Frontal cortex (tissue), 4 donors: Measurements from ENCODE around the gene MRPS23. TPM values are rescaled to one million over a fixed set of nuclear protein-coding genes. Genes with fewer than 3 reads are reported as not detected.
"Not testable (repeated sequence)": the region's sequence is repeated elsewhere in the genome, so short reads cannot be mapped to it uniquely, and the experiment has no call there.

Experiments
- DNase-seq, 2 donors: peaks; one replicate each; pipeline ENCODE4 v3.0.0; 2012; ENCODE audit warnings: low spot score in 2 of 2
- FAIRE-seq: peaks from 2 replicates; lab custom pipeline; 2012; peaks lifted over from hg19 to GRCh38; lab: Jason Lieb, UNC
- total RNA-seq: library from RNA; depleted of rRNA; stranded (reverse); fragments of >200 nt; gene quantifications from one replicate; pipeline ENCODE4 v1.2.3, GENCODE V29; 2014
- donor health status: control.
- donor health status: control.
- donor health status: control.

Gene MRPS23
- total RNA-seq, 1 donor from 2014 or later: 30.2 TPM

- DNase-seq, FAIRE-seq: not testable (repeated sequence)
Measured at GRCh38 chr17:57846056-57846945, 3.5 kb downstream of the MRPS23 start.

GRCh38 chr17:57842280-57842679 is 7.6 kb downstream of the MRPS23 start:
- no peak for FAIRE-seq
- no peak for DNase-seq

DNA sequence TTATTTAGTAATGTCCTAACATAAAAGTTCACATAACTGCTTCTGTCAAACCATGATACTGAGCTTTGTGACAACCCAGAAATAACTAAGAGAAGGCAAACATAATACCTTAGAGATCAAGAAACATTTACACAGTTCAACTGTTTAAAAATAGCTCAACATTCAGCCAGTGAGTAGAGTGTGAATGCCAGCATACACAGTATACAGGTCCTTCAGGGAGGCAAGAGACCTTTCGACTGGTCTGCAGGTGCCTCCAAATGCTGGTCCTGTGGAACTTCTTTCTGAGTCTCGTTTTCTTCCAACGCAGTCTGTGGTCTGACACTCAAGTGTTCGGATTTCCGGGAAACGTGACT is 10.3 kb downstream of the MRPS23 start:
- DNase-seq: no peak
- no peak for FAIRE-seq

DNA sequence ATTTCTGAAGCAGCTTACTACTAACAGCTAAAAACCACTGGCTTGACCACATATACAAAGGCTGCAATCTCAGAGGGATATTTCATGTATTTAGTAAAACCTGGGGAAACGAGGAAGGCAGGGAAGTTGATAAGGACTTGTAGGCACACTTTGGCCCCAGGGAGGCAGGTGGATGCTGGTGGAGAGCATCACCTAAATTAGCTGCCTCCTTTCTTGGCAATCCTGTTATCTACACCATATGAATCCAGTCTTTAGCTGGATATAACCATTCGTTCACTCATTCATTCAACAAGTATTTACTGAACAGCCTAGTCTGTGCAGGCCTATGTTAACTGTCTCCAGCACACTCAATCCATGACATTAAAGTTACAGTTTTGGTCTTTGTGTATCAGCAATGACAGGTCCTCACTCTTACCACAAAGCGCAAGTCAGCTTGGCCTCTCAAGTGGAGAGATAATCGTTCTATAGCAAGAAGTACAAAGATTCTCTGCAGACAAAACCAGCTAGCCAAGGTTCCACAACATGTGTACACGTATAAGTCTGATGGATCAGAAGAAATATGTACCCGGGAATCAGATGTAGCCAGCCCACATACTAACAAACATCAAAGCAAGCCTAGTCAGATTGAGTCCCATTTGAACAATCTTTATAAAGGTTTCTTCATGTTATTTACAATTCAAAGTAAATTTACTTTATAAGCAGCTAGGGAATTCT is 10.8 kb downstream of the MRPS23 start:
- DNase-seq (no peak), FAIRE-seq (no peak)

- no peak for DNase-seq
- FAIRE-seq: no peak
Measured at GRCh38 chr17:57838453-57838852, 11.4 kb downstream of the MRPS23 start.

DNA sequence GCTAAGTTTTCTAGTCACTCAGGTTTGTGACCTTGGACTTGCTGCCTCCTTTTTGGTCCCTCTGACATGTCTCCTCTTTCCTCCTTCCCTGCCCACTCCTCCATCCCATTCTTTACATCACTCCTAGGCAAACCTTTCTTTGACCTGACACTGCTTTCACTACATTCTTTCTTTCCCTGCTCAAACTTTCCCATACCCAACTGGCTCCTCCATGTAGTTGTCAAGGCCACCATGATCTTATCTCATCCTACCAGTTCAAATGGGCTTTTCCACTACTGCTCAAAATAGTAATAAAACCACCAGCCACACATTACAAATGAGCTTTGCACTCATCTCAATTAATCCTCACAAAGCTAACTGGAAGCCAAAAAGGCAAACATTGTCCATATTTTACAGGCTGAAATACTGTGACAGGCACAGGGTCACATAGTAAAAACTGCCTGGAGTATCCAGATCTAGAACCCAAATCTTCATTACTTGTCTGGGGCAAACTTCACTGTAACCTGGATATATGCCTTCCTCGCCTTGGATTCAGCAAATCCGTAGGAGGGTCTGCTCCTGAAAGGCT is 14.4 kb downstream of the MRPS23 start:
- FAIRE-seq (no peak), DNase-seq (no peak)

- no peak for DNase-seq
Measured at GRCh38 chr17:57834146-57834741, 15.6 kb downstream of the MRPS23 start.

DNA sequence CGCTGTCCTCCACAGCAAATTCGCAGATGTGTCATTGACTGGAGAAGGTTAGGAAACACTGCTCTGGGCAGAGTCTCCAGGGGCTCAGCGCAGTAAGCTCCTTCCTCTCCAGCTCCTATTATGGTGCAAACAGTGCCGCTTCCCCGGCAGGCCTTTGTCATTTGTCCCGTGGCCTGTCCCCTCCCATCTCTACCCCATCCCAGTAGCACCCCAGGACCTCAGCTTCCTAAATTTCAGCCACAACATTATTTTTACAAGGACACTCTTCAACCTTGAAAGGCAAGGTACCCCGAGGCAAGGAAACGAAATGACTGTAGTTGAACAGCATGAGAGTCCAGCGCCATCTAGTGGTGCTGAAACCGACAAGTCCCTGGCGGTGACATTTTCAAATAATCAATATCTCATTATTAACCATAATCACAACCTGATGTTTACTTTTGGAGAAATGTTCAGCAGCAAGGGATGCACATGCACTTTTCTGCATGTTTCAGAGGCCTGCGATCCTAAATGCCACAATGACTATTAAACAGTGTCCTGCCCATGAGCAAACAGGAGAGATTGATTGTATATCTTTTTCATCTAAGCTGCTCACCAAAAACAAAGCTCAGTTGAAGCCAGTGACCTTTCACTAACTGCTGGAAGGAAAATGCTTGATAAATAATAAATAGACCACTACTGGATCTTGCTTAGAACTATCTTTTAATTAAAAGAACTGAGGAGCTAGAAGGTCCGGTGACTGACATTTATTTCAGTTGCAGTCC is 16.5 kb downstream of the MRPS23 start:
- DNase-seq (peak in 1 of 2 donors; percentile 44), FAIRE-seq (no peak)

More at GRCh38 chr17:57834146-57834741, 15.6 kb downstream of the MRPS23 start:
- no peak for FAIRE-seq

DNA sequence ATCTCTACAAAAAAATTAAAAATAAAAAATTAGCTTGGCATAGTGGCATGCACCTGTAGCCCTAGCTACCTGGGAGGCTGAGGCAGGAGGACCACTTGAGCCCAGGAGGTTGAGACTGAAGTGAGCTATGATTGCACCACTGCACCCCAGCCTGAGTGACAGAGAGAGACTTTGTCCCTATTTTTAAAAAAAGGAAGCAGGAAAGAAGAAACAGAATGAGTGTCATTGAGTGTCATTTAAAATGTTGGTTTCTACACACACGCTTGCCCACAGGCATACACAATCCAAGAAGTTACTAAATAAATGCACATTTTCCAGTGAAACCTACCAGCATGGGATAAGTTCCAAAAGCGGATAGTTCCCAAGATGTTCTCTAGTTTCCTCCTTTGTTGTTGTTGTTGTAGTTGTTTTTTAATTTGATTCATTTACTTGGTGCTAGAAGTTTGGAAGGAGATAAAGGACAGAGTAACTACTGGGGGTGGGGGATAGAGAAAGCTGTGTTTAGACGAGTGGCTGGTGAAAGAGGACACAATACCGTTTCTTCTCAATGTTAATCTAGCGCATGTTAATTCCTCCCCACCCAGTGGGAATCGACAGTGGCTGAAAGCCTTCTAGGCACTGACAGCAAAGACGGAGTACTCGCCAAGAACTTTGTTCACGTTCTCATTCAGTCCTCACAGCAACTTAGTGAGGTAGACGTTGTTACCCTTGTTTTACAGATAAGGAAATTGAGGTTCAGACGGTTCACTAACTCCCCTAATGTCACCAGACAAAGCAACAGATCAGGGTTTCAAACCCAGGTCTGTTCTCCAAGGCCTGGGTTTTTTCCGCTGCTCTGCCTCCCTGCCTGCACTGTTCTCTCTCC is 17.3 kb downstream of the MRPS23 start:
- FAIRE-seq (no peak), DNase-seq (no peak)

GRCh38 chr17:57830880-57831279 is 19.0 kb downstream of the MRPS23 start:
- no peak for FAIRE-seq
- no peak for DNase-seq

- DNase-seq (no peak), FAIRE-seq (no peak)
Measured at GRCh38 chr17:57823469-57824401, 26.1 kb downstream of the MRPS23 start.

GRCh38 chr17:57819867-57820266 is 30.0 kb downstream of the MRPS23 start:
- no peak for FAIRE-seq
- DNase-seq: no peak

DNA sequence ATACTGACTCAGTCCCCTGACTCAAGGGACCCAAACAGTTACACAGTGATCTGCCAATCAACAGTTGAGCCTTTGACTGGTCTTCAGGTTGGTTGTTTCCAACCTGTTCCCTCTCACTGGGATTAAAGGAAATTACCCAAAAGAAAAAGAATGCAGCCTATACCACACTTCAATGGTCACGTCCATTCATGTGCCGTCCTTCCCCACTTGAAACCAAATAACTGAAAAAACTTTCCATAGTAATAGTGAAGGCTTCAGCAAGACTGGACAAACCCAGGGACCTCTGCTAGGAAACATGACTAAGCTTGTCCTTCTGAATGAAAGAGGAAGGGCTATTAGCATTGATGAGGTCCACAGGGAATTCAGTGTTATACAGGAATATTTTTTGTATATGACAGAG is 30.6 kb downstream of the MRPS23 start:
- DNase-seq (no peak), FAIRE-seq (no peak)

DNA sequence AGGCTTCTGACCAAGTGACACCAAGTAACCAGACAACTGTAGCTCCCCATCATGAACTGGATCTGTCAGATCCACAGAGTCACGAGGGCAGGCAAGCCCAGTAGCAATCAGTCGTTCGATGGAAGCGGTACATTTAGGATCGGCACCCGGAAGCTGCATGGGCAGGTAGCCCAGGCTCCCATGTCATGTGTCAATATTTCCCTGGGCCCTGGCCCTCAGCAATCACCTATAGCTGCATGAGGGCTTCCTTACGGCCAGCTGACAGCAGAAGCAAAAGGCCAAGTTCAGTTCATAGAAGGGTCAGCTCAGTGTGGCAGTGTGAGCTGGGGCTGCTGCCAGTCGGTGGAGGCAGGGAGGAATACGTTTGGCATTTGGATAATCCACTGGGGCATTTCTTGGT is 31.8 kb downstream of the MRPS23 start:
- no peak for FAIRE-seq
- no peak for DNase-seq

- DNase-seq (no peak), FAIRE-seq (no peak)
Measured at GRCh38 chr17:57817299-57817698, 32.5 kb downstream of the MRPS23 start.

DNA sequence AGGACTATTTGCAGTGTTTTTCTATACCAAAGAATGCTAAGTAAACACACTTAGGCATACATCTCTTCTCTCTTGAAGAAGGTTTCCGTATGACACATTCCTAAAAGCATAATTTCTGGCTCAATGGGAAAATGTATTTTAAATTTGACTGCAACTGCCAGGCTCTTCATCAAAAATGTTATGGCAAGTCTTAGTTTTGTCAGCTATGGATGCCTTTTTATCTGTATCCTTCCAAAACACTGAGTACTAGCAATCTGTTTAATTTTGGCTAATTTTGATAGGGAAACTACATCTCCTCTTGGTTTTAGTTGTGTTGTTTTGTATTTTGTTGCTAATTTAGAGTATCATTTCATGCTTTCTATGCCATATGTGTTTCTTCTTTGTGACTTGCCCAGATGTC is 35.4 kb downstream of the MRPS23 start:
- FAIRE-seq (no peak), DNase-seq (no peak)

DNA sequence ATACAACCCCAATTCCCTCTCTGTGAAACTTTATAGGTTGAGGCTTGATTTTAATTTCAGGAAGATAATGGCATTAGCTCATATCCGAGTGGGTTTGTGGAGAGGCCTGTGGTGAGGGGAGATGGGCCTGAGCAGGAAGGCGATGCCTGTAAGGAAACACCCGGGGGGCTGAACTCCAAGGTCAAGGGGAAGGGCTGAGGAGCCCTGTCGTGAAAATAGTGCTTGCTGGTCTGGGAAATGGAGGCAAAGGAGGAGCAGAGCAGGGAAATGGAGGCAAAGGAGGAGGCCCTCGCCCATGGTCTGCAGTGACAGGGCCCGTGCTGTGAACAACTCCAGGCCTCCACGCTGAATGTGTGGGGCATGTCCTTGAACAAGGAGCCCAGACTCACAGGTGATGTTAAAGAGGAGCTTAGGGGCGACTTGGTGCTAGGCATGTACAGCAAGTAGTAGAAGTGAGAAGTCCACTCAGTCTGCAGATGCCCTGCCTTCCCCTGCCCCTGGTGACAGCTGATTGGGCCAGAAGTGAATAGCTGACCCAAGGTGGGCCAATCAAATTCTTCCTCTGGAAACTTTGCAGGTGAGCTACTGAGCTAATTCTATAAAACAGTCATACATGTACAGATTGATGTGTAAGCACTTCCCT is 38.1 kb downstream of the MRPS23 start:
- no peak for DNase-seq
- FAIRE-seq: no peak
